Measurements from ENCODE around the gene AMN.
"Not testable (repeated sequence)": the region's sequence is repeated elsewhere in the genome, so short reads cannot be mapped to it uniquely, and the experiment has no call there.

The AMN gene

DNA sequence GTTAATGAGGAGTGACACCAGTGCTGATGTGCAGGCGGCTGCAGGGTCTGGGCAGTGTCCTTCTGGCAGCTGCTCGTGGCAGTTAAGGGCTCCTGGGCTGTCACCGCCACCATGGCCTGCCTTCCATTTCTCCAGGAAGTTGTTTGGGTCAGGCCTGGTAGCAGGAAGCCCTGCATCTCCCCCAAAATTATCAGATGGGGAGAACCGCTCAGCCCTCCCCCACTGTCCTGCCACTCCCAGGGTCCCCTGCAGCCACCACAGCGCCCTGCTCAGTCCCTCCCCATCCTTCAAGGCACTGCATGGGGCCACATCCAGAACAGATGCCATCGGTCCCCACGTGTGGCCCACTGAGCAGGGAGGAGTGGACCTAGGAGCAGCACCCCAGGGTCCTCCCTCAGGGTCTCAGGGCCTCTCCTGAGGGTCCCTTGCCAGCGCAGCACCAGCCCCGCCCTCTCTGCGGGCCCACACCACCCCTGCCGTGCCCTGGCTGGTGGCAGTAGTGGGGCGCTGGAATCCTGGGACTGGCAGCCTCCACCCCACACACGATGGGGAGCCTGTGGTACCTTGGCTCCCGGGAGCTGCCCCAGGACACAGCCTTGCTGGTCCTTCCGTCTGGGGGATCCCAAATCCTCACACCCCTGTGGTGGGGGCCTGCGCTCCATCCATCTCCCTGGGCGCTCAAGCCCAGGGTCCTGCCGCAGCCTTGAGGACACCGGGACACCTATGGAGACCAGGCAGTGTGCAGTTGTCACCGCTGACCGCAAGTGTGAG is 10.3 kb upstream of the AMN start:
- no peak for DNase-seq (ENCODE audit: low spot score)

DNA sequence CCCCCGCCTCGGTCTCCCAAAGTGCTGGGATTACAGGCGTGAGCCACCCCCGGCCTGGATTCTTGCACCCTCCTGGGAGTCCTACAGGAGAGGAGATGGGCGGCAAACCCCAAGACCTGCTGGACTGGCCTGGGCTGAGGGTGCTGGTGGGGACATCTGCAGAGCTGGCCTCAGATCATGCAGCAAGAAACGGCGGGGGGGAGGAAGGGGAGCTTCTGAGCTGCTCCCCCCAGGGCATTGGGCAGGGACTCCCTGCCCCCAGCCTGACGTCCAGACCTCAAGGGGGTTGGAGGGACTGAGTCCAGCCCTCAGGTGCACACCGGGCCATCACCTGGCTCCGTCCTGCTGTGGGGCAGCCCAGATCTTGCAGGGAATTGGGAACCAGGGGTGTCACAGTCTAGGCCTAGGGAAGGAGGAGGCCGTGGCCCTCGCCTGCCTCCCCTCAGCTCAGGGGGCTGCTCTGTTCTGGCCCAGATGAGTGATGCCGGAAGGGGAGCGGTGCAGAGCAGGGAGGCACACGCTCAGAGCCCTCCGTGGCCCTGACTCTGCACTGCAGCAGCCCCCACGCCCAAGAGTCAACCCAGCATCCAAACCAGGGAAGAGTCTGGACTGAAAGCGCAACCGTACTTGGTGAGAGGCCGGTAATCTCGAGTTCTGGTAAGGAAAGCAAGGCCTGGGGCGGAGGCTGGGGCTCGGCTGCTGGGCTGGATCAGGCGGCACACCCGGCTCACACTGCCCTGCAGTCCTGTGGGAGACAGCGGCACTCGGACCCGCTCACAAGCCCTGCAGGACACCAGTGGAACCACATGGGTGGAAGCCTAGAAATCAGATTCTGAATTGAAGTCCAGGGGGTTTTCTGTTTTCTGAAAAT is 8.9 kb upstream of the AMN start:
- DNase-seq (ENCODE audit: low spot score) = no peak

DNA sequence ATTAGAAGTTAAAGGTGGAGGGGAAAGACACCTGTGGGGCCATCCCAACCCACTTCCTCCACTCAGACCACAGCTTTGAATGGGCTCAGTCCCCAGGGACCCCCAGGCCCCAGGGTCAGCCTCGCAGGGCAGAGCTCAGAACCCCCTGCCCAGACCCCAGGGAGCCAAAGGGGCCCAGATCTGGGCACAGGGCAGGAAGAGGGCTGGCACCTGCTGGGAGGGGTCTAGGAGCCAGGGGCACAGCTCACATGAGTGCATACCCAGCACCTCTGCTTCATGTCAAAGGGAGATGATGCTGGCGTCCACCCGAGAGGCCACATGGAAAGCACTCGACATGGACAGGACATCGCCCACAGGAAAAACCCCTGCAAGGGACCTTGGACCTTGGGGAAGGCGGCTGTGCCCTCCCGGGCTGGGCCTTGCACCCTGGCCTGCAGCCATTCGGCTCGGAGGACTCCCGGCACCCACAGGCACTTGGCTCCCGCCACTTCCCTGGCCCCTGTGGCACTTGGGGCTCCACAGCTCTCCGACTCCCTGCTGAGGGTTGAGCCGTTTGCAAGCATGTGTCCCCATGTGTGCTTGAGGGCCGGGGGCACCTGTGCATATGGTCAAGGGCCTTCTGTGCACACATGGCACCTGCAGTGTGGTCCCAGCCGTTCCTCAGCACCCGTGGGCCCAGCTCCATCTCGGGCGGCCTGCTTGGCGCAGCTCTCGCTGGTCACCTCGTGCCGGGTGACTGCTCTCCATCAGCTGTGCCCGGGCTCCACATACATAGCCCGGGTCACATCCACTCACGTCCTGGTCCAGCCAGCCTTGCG is 7.8 kb upstream of the AMN start:
- no peak for DNase-seq (ENCODE audit: low spot score)

DNA sequence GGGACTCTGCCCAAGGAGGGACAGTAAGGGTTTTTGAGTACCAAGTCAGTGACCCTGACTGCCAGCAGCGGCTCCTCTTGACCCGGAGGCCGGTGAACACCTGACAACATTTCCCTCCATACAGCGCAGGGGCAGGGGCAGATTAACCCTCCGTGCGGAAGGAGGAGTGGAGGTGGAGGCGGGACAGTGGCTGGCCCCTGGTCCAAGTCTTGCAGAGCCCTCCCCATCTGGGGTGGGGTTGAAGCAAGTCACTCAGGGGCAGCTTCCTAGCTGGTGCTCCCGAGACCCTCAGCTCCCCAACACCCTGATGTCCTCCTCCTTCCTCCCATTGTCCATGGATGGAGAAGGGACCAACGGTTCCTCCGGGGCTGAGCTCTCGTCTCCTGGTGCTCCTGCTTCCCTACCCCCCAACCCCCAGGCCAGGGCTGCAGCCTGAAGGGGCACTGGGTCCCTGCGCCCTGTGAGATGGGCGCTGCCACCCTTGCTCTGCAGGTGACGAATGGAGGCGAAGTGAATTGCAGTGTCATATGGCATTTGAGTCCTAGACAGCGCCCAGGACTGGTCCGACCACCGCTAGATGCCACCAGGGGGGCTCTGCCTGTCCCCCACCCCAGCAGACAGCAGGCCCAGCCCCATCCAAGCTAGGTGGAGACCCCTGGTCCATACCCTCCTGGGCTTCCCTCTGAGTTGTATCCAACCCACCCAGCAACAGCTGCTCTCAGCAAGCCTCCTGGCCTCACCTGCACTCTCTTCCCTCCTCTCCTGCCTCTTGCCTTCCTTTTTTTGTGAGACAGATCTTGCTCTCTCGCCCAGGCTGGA is 7.0 kb upstream of the AMN start:
- no peak for DNase-seq (ENCODE audit: low spot score)

DNA sequence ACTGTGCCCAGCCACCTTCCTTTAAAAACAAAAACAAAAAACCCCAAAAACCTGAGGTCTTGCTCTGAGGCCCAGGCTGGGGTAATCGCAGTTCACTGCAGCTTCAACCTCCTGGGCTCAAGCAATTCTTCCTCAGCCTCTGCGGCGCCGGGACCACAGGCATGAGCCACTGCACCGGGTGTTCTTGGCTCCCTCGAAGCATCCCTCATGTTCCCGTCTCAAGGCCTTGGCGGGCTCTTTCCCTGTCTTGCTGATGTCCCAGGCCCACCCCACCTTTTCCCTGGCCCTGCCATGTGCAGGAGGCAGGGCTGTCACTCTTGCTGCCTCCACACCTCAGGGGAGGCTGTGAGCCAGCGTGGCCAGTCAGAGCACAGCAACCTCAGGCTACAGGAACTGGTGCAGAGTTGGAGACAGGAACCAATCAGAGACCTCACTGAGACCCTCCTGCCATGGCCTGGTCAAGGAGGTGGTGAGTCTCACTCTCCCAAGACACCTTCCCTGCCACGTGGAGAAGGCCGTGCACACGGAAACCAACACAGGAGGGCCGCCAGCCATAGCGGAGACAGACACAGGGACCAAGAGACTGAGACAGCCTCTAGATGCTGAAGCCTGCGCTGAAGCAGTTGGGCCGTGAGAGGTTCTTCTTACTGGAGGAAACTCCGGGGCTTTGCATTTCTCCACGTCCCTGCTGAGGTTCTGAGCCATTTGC is 6.0 kb upstream of the AMN start:
- DNase-seq (ENCODE audit: low spot score) = no peak

DNA sequence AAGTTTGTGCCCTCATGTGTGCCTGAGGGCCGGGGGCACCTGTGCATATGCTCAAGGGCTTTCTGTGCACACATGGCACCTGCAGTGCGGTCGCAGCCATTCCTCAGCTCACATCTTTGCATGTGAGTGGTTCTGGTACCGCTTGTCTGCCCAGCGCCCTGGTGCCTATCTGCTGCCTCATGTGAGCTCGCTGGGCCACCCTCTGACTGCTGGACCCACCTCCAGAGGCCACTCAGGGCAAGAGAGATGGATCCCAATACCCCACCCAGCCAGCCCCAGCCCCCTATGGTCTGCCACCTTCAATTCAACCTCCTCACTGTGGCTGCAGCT is 5.4 kb upstream of the AMN start:
- DNase-seq (ENCODE audit: low spot score) = no peak

DNA sequence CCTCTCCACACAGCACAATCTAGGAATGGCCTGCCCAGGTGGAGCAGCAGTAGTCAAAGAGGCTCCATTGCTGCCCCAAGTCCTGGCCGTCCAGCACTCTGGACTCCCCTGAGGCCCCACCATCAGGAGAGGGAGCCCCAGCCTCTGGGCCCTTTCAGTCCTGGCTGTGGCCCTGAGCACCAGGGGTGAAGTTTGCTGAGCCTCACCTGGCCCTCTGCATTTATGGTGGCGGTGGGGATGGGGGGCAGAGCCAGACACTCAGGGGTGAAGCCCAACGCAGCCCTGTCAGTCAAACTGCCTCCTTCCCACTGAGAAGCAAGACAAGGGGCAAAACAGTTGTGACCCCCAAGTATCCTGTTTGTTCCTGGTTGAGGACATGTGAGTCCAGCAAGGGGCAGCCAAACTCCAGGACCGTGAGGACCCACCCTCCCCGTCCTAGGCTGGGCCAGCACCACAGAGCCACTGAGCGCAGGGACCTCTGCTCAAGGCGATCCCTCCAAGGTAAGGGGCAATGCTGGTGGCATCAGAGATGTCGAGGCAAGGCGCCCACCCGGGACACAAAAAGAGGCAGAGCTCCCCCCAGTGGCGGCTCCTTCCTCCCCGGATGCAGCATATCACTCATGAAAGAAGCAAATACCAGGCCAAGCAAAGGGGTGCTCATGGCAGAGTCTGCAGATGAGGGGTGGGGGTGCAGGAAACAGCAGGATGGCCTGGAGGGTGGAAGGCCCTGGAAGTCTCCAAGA is 4.8 kb upstream of the AMN start:
- DNase-seq (ENCODE audit: low spot score) = peak; percentile 36

DNA sequence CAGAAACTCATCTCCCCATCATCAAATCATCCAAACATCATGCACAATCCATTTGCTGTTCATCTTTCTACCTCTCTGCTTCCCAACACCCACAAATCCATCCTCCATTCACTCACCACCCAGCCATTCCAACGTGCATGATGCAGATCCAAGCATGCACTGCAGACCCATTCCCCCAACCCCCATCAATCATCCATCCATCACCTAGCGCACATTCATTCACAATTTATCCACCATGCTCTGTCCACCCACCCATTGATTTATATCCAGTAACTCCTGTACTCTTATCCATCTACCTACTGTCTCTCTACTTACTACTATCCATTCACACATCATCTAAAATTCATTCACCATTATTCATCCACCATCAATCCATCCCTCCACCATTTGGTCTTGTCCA is 4.0 kb upstream of the AMN start:
- no peak for DNase-seq (ENCODE audit: low spot score)

DNA sequence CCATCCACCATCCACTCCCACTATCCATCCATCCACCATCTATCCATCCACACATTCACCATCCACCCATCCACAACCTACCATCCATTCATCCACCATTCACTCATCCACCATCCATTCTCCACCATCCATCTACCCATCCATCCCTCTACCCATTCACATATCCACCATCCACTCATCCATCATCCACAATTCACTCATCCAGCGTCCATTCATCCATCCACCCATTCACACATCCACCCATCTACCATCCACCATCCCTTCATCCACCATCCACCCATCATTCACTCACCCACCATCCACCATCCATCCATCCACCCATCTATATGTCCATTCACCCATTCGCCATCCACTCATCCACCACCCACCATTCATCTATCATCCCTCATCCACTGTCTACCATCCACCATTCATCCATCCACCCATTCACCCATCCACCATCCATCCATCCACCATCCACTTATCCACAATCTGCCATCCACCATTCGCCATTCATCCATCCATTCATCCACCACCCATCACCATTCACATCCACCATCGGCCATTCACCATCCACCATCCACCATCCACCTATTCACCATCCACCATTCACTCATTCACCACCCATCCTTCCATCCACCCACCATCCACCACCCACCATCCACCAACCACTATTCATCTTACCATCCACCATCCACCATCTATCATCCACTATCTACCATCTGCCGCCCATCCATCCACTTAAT is 2.0 kb upstream of the AMN start:
- no peak for DNase-seq (ENCODE audit: low spot score)

DNA sequence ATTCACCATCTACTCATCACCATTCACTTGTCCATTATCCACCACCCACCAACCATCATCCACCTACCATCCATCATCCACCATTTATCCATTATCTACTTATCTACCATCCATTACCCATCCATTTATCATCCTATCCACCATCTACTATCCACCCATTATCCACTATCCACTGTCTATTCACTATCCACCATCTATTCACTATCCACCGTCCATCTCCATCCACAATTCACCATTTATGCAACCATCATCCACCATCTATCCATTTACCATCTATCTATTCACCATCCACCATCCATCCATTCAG is 1.5 kb upstream of the AMN start:
- no peak for DNase-seq (ENCODE audit: low spot score)

DNA sequence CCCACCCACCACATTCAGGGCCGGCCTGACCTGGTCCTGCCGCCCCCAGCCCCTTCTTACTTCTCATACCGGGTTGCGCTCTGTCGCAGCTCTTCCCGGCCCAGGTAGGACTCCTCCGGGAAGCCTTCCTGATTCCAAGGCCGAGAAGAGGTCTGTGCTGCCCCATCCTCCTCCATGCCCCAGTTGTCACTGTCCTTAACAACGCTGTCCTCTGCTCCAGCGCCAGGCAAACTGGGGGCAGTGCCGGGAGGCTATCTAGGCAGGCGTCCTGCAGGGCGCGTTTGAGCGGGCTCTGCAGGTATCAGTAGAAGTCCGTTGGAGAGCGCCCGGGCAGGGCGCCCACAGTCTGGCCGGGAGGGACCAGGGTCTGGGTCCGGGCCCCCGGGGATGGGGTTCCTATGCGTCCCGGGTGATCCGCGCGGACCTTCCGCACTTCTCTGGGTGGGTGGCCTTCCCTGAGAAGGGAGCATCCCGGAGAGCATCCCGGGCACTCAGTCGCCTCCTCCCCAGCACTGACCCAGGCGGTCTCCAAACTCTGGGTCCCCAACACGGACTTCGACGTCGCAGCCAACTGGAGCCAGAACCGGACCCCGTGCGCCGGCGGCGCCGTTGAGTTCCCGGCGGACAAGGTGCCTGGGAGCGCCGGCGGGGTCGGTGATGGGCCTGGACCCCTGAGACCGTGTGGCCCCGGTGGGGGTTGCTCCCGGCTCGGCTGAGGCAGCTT is 900 bp downstream of the AMN start:
- DNase-seq (ENCODE audit: low spot score) = no peak

DNA sequence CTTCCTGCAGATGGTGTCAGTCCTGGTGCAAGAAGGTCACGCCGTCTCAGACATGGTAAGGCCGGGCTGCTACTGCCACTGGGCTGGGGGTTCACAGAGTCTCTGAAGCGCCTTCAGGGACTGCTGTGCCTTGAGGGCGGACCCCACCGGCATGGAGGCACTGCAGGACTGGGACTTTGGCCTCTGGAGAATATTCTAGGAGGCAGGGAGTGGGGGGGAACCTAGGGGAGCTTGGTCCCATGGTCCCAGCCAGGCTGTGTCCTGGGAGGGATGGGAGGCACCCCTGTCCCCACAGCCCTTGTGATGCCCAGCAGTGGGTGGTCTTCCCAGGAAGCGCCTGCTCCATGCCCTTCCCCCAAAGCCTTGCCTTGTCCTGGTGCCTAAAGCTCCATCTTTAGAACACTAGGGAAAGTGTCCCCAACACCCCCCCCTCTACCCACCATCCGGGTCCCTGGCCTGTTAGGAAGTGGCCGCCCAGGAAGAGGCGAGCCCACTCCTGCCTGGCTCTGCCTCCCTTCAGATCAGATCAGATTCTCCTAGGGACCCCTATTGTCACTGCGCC is 1.5 kb downstream of the AMN start:
- DNase-seq (ENCODE audit: low spot score) = no peak

DNA sequence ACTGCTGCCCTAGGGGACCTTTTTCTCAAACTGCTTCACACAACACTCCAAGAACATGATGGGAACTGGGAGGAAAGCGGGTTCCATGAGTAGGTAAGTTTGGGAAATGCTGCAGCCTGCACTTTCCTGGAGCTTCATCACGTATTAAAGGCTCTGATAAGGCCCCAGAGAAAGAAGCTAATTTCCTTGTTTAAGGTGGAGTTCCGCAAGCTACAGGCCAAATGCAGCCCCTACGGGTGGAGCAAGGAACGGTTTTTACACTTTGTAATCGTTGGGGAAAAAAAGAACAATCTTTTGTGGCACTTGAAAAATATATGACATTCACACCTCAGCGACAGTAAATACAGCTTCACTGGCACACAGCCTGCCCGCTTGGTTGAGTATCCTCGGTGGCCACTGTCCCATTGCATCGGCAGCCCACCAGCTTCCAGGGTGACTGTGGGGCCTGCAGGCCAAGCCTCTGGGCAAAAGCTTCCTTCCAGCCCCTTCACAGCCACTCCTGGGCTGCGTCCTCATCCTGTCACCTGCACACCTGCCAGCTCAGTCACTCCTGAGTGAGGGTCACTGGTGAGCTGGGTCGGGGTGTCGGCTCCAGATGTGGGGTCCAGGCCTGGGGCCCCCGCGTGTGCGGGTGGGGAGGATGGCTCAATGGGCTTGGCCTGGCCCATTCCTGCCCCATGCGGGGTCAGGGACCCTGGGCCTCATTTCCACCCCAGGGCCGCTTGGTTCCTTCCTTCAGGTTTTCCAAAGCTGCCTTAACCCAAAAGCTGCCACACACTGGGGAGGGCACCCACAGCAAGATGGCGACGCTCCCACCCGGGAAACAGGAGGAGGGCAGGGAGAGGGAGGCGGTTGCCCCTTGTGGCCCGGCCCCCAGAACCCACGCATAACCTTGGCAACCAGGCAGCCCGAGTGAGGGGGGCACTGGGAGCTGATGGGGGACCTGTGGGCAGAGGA is 2.4 kb downstream of the AMN start:
- no peak for DNase-seq (ENCODE audit: low spot score)

DNA sequence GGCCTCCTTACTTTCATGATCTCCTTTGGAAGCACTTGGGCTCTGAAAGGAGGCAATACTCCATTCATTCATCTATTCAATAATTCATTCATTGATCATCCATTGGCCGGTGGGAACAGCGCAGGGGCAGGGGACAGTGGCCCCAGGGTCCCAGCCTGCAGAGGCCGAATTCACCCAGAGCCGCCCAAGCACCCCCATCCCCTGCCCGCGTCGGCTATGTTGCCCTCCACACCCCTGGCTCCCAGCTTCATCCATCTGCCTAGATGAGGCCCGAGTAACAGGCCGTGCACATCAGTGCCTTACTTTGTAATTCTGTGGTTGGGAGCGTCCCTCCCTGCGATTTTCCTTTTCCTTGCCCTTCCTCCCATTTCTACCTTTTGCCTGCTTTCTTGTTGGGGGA is 3.2 kb downstream of the AMN start:
- no peak for DNase-seq (ENCODE audit: low spot score)

DNA sequence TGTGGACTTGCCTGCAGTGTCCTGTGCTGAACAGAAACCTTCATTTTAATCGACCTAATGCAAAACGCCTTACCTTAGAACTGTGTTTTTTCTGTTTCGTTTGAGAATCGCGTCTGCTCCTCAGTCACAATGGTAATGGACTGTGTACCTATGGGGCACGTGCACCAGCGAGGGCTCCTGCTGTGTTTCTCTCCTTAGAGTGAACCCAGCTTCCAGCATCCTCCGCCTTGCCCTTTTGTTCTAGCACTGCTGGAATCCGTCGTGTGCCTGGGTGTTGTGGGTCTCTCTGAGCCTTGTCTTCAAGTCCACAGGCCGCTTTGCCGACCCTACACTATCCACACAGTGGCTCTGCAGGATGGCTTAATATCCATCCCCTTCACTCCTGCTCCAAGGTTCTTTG is 3.6 kb downstream of the AMN start:
- no peak for DNase-seq (ENCODE audit: low spot score)

DNA sequence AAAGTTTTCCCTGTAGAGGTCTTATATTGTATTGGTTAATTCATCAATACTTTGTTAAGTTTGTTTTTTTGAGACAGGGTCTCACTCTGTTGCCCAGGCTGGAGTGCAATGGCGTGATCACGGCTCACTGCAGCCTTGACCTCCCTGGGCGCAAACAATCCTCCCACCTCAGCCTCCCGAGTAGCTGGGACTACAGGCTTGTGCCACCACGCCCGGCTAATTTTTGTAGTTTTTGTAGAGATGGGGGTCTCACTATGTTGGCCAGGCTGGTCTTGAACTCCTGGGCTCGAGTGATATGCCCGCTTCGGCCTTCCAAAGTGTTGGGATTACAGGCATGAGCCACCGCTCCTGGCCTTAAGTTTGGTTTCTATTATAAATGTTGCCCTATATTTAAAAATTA is 4.4 kb downstream of the AMN start:
- not testable (repeated sequence) for DNase-seq (ENCODE audit: low spot score)

DNA sequence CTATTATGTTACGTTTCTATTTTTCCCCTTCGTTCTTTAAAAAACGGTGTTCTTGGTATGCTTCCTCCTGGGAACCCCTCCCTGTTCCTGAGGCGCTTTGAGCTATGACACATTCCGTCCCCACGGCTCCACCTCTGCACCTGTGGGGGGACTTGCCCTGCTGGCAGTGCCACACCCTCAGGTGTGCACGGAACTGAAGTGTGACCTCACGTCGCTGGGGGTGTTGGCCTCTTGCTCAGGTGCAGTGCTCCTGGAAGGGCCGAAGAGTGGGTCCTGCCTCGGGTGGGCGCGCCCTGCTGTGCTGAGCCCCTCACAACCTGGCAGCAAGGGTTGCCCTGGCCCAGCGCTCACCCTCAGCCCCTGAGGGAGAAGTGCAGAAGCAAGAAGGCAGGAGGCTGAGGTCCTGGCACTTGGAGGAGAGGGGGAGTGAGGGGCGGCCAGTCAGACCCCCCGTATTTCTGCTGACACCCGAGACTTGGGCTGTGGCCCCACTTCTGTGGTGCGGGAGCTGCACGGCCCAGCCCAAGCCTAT is 4.9 kb downstream of the AMN start:
- DNase-seq (ENCODE audit: low spot score) = no peak

Measured in activated CD4-positive, alpha-beta T cell treated with anti-CD3 and anti-CD28 coated beads, Interleukin-2, Interleukin-4, amounts not matched to agents 100 ng/mL and 50 ng/mL, durations not matched to agents 16 hours and 8 hours (primary cell).